CMK (cell line): Measurements from ENCODE around the gene DNAH10.

Source experiments
- DNase-seq: peaks from one replicate; pipeline ENCODE4 v3.0.0-alpha.2; 2010; ENCODE audit warnings: low read depth

The DNAH10 gene

DNA sequence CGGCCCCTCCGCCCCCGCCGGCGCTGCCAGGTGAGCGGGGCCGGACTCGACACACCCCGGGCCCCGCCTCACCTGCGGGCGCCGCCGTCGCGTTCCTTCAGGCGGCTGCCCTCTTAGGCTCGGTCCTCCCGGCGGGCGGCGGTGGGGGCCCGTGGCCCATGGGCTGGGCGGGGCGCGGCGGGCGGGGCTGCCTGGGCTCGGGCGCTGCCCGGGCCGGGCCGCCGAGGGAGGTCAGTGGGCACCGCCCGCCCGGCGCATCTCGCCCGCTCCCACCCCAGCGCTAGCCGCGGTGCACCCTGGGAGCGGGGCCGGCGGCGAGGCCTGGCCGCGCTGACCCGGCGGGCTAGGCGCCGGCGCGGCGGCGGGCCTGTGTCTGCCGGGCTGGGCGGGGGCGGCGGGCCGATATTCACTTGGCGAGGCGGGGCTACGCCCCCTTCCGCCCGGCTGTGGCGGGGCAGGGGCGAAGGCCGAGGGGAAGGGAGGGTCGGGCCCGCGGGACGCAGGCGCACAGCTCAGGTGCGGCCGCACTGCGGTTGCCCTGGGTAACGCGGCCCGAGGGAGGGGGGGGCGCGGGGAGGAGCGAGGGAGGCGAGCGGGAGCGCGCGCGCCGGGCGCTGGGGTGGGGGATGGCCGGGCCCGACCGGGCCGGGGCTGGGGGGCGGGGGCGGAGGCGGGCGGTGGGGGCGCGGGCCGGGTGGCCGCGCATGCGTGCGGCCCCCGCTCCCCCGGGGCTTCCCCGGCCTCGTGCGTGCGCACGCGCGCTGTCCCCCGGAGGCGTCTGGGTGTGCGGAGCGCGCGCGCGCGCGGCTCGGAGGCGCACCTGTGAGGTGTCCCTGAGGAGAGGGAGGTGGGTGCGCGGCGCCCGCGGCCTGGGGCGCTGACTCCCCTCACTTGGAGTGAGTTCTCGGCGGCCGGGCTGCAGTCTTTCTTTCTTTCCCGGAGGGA is 210.6 kb downstream of the DNAH10 start, which contains the start of the genes CCDC92 and ZNF664:
CCDC92 (minus strand) TSS at position 375 of the 945 bp plus-strand sequence. CDS start 28,526 bp downstream, outside the sequence.
ZNF664 (plus strand) TSS at position 759 of the 945 bp plus-strand sequence. CDS start 38,930 bp downstream, outside the sequence.
- peak; percentile 80 for DNase-seq

DNA sequence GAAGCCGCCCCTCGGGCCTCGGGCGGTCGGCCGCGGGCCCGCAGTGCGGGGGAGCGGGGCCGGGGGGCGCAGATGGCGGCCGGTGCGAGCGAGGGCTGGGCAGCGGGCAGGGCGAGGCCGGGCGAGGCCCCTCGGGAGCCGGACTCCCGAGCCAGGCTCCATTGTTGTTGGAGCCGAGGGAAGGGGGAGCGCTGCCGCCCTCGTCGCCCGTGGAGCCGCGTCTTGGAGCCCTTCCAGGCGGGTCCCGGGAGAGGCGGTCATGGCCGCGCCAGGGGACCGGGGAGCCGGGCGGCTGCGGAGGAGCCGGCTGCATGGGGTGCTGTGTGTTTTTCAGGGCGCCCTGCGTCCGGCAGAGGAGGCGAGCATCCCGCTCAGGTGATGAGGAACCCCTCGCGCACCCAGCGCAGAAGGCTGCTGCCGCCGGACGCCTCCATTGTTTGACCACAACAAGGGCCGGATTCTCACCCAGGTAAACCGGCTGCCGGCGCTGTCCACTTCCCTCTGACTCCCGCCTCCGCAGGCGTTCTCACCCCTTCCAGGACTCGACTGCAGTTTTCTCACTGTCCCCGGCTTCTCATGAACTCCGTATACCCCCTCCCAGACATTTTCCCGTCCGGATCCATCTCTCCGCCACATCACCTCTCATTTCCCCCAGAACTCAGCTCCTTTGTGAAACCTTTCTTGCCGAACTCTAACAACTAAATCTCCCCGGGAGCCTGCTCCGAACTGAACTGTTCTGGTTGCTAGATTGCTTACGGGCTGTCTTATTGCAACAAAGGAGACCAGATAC is 211.6 kb downstream of the DNAH10 start:
- DNase-seq = no peak

DNA sequence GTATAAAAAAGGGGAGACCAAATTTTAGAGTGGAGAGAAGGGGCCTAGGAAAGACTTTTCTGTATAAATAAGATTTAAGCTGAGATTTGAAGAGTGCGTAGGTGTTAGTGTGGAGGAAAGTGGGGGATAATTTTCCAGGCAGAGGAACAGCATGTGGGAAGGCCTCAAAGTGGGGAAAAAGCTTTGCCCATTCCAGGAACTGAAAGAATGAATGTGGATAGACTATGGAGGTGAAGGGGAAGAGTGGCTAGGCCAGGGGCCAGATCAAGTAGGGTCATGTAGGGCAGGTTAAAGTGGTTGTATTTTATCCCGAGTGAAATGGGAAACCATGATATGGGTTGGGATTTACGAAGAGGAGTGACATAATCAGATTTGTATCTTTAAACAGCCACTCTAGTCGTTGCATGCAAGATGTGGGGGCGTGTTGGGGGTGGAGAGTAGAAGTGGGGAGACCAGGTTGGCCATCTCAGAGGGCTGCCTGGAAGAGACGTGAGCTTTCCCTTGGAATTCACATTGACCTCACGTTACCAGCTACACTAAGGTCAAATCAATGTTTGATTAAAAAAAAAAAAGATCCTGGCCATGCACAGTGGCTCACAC is 214.2 kb downstream of the DNAH10 start:
- no peak for DNase-seq

DNA sequence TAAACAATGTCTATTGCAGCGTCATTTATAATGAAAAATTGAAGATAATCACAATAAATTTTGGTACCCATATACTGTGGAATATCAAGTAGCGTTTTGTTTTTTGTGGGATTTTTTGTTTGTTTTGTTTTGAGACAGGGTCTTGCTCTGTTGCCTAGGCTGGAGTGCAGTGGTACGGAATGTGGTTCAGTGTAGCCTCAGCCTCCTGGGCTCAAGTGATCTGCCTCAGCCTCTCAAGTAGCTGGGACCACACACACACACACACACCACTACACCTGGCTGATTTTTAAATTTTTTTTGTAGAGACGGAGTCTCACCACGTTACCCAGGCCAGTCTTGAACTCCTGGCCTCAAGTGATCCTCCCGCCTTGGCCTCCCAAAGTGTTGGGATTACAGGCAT is 217.5 kb downstream of the DNAH10 start:
- no peak for DNase-seq

DNA sequence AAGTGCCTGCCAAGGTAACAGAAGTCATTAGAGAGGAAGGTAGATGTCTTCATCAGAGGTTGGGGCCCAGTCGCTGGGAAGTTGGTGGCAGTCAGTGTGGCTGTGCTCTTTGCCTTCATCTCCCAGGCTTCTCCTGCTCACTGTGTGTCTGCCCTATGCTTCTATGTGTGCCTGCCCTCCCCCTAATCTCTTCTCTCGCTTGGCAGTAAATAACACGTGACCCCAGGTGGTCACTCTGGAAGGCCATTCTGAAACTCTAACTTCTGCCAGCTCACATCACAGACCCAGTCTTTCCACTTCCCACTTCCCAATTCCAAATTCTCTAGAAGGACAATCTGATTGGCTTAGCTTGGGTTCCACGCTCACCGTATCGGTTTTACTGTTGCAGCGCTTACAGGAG is 220.2 kb downstream of the DNAH10 start:
- DNase-seq = no peak

DNA sequence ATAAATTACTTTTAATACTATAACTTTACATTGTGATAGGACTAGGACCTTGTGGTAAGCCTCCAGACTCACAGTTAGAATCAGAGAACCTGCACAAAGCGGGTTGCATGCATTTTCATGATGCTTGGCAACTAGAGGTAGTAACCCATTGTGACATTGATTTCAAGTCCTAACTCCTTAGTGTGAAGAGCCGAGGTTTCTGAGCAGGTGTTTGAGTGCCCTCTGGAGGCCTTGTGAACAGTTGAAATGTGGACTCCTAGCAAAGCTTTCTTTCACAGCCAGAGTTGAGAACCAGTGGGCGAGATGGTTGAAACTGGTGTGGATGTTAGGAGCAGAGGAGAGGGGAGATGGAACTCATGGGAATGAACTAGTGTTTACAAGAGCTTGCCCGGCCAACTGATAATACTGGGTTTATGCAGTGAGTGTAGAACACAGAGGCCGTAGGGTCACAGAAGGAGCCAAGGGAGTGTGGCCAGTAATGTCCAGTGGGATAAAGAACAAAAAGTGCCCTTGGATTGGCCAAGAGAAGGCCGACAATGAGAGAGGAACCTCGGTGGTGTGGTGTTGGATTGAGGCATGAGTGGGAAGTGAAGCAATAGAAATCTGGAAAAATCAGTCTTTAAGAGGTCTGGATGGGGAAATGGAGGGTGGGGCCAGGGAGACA is 221.9 kb downstream of the DNAH10 start:
- no peak for DNase-seq

DNA sequence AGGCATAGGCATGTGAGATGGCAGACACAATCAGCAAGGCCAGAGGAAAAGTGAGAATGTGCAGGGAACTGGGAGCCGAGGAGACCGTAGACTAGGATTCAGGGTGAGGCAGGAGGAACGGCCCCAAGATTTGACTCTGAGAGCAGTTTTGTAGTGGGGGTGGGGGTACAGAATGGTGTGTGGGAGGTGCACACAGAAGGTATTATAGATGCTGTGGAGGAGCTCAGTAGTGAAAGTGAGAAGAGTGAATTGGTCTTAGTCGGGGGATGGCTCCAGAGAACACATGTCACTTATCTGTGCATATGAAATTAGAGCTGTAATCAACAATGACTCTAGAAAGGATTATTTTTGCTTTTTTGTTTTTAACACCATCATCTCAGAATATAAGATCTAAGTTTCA is 222.8 kb downstream of the DNAH10 start:
- no peak for DNase-seq
